K562 (cell line): Measurements from ENCODE around the gene PRRT1. TPM values are rescaled to one million over a fixed set of nuclear protein-coding genes. Genes with fewer than 3 reads are reported as not detected.

ENCODE experiments used
- ARID1B ChIP-seq: fragments of 450-650 bp; IDR thresholded peaks from 2 replicates; pipeline ENCODE4 v1.6.1; 2016; ENCODE audit warnings: antibody characterized with exemption, mild to moderate bottlenecking, inconsistent platforms
- BCOR ChIP-seq: fragments of 450-650 bp; IDR thresholded peaks from 2 replicates; pipeline ENCODE4 v1.6.1; 2016
- BRD4 ChIP-seq: fragments of 200-600 bp; sonication (generic); IDR thresholded peaks from 2 replicates; pipeline ENCODE4 v1.6.1; 2017; ENCODE audit warnings: inconsistent platforms
- CSDE1 ChIP-seq, 2 experiments: fragments of 450-650 bp; IDR thresholded peaks; 2 replicates each; pipeline ENCODE4 v1.6.1; 2016; ENCODE audit warnings: mild to moderate bottlenecking in 1 of 2
- FOXK1 ChIP-seq: sonication (generic); formaldehyde crosslinking; IDR thresholded peaks from 2 replicates; pipeline ENCODE4 v1.8.0; 2022; ENCODE audit warnings: missing genetic modification reagents, mild to moderate bottlenecking, borderline replicate concordance
- NFIC ChIP-seq: fragments of 450-650 bp; IDR thresholded peaks from 2 replicates; pipeline ENCODE4 v1.6.1; 2017; ENCODE audit warnings: mild to moderate bottlenecking, inconsistent platforms
- NR4A1 ChIP-seq, 2 experiments: fragments of 250-450 bp in 1 of 2; fragments of 450-650 bp in 1 of 2; sonication (Bioruptor Pico) in 1 of 2; IDR thresholded peaks; 2 replicates each; pipeline versions ENCODE4 v1.4.0 to v1.6.1; 2016 to 2020; ENCODE audit warnings: mild to moderate bottlenecking in 2 of 2, missing compliant biosample characterization in 1 of 2, missing genetic modification characterization in 1 of 2, moderate library complexity in 1 of 2
- SMARCA4 ChIP-seq: fragments of 450-650 bp; IDR thresholded peaks from 2 replicates; pipeline ENCODE4 v1.6.1; 2016
- ZFP30 ChIP-seq: fragments of 250-450 bp; sonication (Bioruptor Pico); IDR thresholded peaks from 2 replicates; pipeline ENCODE4 v1.8.0; 2022; ENCODE audit warnings: moderate library complexity, mild to moderate bottlenecking, inconsistent platforms, borderline replicate concordance
- ZKSCAN3 ChIP-seq: fragments of 250-450 bp; sonication (Bioruptor Pico); IDR thresholded peaks from 2 replicates; pipeline ENCODE4 v1.4.0; 2020
- polyA plus RNA-seq, 8 experiments: library from polyadenylated mRNA; depleted of rRNA in 4 of 8; stranded (reverse) in 5 of 8; unstranded in 3 of 8; fragments of >200 nt; fragmentation: Nextera tagmentation in 2 of 8; fragmentation: Illumina TruSeq in 1 of 8; extraction: Ambion mirVana in 2 of 8; extraction: Trizol in 1 of 8; gene quantifications; 2 replicates each; pipeline versions ENCODE4 v1.2.1 to v1.2.3, GENCODE V29; 2011 to 2014; ENCODE audit warnings: inconsistent platforms in 1 of 8, missing spikeins in 1 of 8
- total RNA-seq, 7 experiments: library from RNA; depleted of rRNA in 6 of 7; stranded (reverse); fragments of >200 nt in 6 of 7; fragmentation: Illumina TruSeq in 2 of 7; extraction: Trizol in 2 of 7; gene quantifications; 2 replicates each; pipeline versions ENCODE4 v1.2.1 to v1.2.3, GENCODE V29; 2011 to 2021; ENCODE audit warnings: low replicate concordance in 1 of 7
- TF ChIP-seq, protein P1 (sequence below): fragments of 450-650 bp; IDR thresholded peaks from 2 replicates; pipeline ENCODE4 v1.6.1; 2016; ENCODE audit warnings: low read depth
- TF ChIP-seq, protein P2 (sequence below), 2 experiments: fragments of 200-800 bp in 1 of 2; sonication (Bioruptor generic) in 1 of 2; sonication (generic) in 1 of 2; formaldehyde crosslinking in 1 of 2; IDR thresholded peaks in 1 of 2; conservative IDR thresholded peaks in 1 of 2; 2 replicates each; pipeline versions ENCODE4 v1.5.0 to v1.6.1; 2016 to 2020; ENCODE audit warnings: missing compliant biosample characterization in 1 of 2, missing genetic modification characterization in 1 of 2, missing genetic modification reagents in 1 of 2
- TF ChIP-seq, protein P3 (sequence below): fragments of 450-650 bp; IDR thresholded peaks from 2 replicates; pipeline ENCODE4 v1.6.1; 2016; ENCODE audit warnings: borderline replicate concordance
- TF ChIP-seq, protein P4 (sequence below): fragments of 250-450 bp; sonication (Bioruptor Pico); IDR thresholded peaks from 2 replicates; pipeline ENCODE4 v1.8.0; 2022; ENCODE audit warnings: inconsistent platforms, mild to moderate bottlenecking, moderate library complexity, borderline replicate concordance

PRRT1 gene
- total and polyA plus RNA-seq, 9 of the 15 experiments (the other 6 are each of a cell fraction or from before 2014, with no cell fraction given) = 0.14 to 3.5 (median 0.41) TPM

DNA sequence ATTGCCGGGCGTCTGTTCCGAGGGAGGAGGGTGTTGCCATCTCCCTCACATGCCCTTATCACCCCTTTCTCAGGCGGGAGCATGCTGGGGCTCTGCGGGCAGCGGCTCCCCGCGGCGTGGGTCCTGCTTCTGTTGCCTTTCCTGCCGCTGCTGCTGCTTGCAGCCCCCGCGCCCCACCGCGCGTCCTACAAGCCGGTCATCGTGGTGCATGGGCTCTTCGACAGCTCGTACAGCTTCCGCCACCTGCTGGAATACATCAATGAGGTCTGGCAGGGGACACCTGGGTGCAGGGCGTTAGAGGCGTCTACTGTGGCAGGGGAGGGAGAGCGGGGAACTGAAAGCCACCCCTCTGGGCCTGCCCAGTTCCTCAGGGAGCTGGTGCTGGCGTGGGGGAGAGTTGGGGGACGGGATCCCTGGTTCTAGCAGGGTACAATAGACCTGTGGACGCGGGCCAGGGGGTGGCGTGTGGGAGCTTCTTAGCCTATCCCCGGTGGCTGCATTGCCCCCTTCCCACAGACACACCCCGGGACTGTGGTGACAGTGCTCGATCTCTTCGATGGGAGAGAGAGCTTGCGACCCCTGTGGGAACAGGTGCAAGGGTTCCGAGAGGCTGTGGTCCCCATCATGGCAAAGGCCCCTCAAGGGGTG lies 2.9 kb upstream of the PRRT1 start (continued):
- TF ChIP-seq, protein P1, sequence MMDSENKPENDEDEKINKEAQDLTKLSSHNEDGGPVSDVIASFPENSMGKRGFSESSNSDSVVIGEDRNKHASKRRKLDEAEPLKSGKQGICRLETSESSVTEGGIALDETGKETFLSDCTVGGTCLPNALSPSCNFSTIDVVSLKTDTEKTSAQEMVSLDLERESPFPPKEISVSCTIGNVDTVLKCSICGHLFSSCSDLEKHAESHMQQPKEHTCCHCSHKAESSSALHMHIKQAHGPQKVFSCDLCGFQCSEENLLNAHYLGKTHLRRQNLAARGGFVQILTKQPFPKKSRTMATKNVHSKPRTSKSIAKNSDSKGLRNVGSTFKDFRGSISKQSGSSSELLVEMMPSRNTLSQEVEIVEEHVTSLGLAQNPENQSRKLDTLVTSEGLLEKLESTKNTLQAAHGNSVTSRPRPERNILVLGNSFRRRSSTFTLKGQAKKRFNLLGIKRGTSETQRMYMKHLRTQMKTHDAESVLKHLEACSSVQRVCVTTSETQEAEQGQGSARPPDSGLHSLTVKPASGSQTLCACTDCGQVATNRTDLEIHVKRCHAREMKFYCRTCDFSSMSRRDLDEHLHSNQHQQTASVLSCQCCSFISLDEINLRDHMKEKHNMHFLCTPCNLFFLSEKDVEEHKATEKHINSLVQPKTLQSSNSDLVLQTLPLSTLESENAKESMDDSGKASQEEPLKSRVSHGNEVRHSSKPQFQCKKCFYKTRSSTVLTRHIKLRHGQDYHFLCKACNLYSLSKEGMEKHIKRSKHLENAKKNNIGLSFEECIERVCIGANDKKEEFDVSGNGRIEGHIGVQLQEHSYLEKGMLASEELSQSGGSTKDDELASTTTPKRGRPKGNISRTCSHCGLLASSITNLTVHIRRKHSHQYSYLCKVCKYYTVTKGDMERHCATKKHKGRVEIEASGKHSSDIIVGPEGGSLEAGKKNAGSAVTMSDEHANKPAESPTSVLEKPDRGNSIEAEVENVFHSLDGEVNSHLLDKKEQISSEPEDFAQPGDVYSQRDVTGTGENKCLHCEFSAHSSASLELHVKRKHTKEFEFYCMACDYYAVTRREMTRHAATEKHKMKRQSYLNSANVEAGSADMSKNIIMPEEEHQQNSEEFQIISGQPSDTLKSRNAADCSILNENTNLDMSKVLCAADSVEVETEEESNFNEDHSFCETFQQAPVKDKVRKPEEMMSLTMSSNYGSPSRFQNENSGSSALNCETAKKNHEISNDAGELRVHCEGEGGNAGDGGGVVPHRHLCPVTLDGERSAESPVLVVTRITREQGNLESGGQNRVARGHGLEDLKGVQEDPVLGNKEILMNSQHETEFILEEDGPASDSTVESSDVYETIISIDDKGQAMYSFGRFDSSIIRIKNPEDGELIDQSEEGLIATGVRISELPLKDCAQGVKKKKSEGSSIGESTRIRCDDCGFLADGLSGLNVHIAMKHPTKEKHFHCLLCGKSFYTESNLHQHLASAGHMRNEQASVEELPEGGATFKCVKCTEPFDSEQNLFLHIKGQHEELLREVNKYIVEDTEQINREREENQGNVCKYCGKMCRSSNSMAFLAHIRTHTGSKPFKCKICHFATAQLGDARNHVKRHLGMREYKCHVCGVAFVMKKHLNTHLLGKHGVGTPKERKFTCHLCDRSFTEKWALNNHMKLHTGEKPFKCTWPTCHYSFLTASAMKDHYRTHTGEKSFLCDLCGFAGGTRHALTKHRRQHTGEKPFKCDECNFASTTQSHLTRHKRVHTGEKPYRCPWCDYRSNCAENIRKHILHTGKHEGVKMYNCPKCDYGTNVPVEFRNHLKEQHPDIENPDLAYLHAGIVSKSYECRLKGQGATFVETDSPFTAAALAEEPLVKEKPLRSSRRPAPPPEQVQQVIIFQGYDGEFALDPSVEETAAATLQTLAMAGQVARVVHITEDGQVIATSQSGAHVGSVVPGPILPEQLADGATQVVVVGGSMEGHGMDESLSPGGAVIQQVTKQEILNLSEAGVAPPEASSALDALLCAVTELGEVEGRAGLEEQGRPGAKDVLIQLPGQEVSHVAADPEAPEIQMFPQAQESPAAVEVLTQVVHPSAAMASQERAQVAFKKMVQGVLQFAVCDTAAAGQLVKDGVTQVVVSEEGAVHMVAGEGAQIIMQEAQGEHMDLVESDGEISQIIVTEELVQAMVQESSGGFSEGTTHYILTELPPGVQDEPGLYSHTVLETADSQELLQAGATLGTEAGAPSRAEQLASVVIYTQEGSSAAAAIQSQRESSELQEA = no peak
- TF ChIP-seq NR4A1 (CRISPR knock-in tag; IDR thresholded peaks at IDR 0.05) (no peak), NR4A1 (tag; IDR thresholded peaks at IDR 0.05) (no peak), ARID1B (peak; percentile 63; the same call in 1 of the 2 replicates), NFIC (peak; percentile 55), ZKSCAN3 (no peak), ZFP30 (CRISPR knock-in tag) (no peak), BRD4 (no peak; the same call in 1 of the 2 replicates), SMARCA4 (0 out of 2 replicates have a peak, but pooled peaks have one; percentile 13), CSDE1 (IDR thresholded peaks at IDR 0.05) (no peak), FOXK1 (CRISPR knock-in tag) (no peak), BCOR (peak; percentile 32; the same call in 1 of the 2 replicates)
- TF ChIP-seq, protein P2, sequence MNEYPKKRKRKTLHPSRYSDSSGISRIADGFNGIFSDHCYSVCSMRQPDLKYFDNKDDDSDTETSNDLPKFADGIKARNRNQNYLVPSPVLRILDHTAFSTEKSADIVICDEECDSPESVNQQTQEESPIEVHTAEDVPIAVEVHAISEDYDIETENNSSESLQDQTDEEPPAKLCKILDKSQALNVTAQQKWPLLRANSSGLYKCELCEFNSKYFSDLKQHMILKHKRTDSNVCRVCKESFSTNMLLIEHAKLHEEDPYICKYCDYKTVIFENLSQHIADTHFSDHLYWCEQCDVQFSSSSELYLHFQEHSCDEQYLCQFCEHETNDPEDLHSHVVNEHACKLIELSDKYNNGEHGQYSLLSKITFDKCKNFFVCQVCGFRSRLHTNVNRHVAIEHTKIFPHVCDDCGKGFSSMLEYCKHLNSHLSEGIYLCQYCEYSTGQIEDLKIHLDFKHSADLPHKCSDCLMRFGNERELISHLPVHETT (CRISPR knock-in tag; conservative IDR thresholded peaks at IDR 0.05 in 1 of 2, IDR thresholded peaks at IDR 0.05 in 1 of 2) = 0 out of 4 replicates have a peak, but pooled peaks of 1 of the 2 experiments have one; percentile 53
- TF ChIP-seq, protein P3, sequence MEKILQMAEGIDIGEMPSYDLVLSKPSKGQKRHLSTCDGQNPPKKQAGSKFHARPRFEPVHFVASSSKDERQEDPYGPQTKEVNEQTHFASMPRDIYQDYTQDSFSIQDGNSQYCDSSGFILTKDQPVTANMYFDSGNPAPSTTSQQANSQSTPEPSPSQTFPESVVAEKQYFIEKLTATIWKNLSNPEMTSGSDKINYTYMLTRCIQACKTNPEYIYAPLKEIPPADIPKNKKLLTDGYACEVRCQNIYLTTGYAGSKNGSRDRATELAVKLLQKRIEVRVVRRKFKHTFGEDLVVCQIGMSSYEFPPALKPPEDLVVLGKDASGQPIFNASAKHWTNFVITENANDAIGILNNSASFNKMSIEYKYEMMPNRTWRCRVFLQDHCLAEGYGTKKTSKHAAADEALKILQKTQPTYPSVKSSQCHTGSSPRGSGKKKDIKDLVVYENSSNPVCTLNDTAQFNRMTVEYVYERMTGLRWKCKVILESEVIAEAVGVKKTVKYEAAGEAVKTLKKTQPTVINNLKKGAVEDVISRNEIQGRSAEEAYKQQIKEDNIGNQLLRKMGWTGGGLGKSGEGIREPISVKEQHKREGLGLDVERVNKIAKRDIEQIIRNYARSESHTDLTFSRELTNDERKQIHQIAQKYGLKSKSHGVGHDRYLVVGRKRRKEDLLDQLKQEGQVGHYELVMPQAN = peak; percentile 96
- TF ChIP-seq, protein P4, sequence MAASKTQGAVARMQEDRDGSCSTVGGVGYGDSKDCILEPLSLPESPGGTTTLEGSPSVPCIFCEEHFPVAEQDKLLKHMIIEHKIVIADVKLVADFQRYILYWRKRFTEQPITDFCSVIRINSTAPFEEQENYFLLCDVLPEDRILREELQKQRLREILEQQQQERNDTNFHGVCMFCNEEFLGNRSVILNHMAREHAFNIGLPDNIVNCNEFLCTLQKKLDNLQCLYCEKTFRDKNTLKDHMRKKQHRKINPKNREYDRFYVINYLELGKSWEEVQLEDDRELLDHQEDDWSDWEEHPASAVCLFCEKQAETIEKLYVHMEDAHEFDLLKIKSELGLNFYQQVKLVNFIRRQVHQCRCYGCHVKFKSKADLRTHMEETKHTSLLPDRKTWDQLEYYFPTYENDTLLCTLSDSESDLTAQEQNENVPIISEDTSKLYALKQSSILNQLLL (CRISPR knock-in tag) = no peak
